Activated CD4-positive, alpha-beta memory T cell treated with anti-CD3 and anti-CD28 coated beads, Interleukin-2, amount 10 ng/mL, durations not matched to agents 7 days and 5 days (primary cell): ENCODE measurements around the gene TSPOAP1. TPM values are rescaled to one million over a fixed set of nuclear protein-coding genes. Genes with fewer than 3 reads are reported as not detected.

Experiments used
- CTCF ChIA-PET: fragments of 350-600 bp; sonication (Branson Sonifier 250); formaldehyde crosslinking; loops from one replicate; lab custom pipeline; 2021; ENCODE audit warnings: antibody characterized with exemption, inconsistent platforms; lab: Charles Lee
- POLR2A ChIA-PET: fragments of 350-600 bp; sonication (Branson Sonifier 250); formaldehyde crosslinking; loops from one replicate; lab custom pipeline; 2021; ENCODE audit warnings: antibody characterized with exemption; lab: Charles Lee
- DNase-seq: peaks from one replicate; pipeline ENCODE4 v3.0.0-alpha.2; 2020
- H3K27ac Mint-ChIP-seq: one replicate; pipeline ENCODE4 v1.8.0; 2021; ENCODE audit warnings: mild to moderate bottlenecking, mixed read lengths
- H3K27me3 Mint-ChIP-seq: one replicate; pipeline ENCODE4 v1.8.0; 2021; ENCODE audit warnings: mixed read lengths
- H3K36me3 Mint-ChIP-seq: one replicate; pipeline ENCODE4 v1.8.0; 2021; ENCODE audit warnings: low read depth, mixed read lengths
- H3K4me1 Mint-ChIP-seq: one replicate; pipeline ENCODE4 v1.8.0; 2021; ENCODE audit warnings: mixed read lengths
- H3K4me3 Mint-ChIP-seq: one replicate; pipeline ENCODE4 v1.8.0; 2021; ENCODE audit warnings: mild to moderate bottlenecking, mixed read lengths
- H3K9me3 Mint-ChIP-seq: one replicate; pipeline ENCODE4 v1.8.0; 2021; ENCODE audit warnings: mixed read lengths
- total RNA-seq, 2 experiments: library from RNA; stranded (reverse); gene quantifications; one replicate each; pipeline ENCODE4 v1.2.3, GENCODE V29; 2021

Gene TSPOAP1
- total RNA-seq, 2 experiments from 2014 or later, result 60.9 to 69.4 TPM

DNA sequence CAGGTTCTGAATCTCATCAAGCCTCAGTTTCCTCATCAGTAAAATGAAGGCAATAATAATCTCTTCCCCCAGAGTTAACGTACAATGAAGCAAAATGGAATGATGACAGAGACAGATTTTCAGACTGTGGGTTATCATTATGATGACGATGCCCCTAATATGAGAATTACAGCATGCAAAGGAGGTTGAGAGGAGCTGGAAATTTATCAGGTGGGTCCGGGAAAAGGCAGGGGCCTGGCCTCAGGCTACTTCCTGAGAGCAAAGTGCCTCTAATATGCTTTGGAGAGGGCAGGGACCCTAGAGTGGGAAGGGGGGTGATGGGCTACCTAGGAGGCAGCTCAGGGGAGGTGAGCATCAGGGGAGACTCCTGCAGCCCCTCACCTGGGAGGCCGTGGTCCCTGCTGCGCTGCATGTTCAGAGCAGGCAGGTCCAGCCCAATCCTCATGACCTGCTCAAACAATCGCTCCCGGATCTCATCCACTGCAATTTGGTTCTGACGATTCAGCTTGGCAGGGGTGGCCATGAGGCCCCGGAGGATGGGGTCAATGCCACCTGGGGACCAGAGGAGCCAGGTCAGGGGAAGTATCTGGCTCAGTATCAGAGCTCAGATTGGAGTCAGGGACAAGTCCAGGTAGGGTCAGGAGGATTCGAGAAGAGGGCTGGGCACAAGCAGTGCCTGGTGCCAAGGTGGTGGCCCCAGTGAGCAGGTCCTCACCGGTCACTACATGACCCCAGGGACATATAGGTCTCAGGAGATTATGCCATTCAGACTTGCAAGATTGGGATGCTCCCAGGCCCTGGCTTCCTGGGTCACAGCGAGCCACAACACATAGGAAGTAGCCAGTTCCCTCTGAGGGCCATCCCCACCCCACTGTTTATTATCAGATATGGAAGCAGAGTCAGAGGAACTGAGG, 56.0 kb downstream of the TSPOAP1 start:
- Mint-ChIP-seq H3K9me3 (no peaks in the 10 kb centered on the region), H3K4me3 (no peak overlapping the region), H3K27ac (no peak overlapping the region), H3K27me3 (peaks cover 2% of the 10 kb centered on the region), H3K4me1 (peaks cover 12% of the 10 kb centered on the region), H3K36me3 (no peaks in the 10 kb centered on the region)
- ChIA-PET CTCF (no interaction called here), POLR2A (no interaction called here)
- DNase-seq, result no peak

GRCh38 chr17:58271216-58271931, 57.2 kb downstream of the TSPOAP1 start:
- no peak overlapping the region for H3K27ac Mint-ChIP-seq
- ChIA-PET CTCF (no interaction called here), POLR2A (no interaction called here)
- H3K4me3 Mint-ChIP-seq, result no peak overlapping the region
- H3K9me3 Mint-ChIP-seq, result no peaks in the 10 kb centered on the region
- peaks cover 2% of the 10 kb centered on the region for H3K27me3 Mint-ChIP-seq
- no peak for DNase-seq
- no peaks in the 10 kb centered on the region for H3K36me3 Mint-ChIP-seq
- peaks cover 12% of the 10 kb centered on the region for H3K4me1 Mint-ChIP-seq

- Mint-ChIP-seq H3K27me3 (peaks cover 7% of the 10 kb centered on the region), H3K4me3 (no peak overlapping the region), H3K4me1 (peaks cover 12% of the 10 kb centered on the region), H3K36me3 (no peaks in the 10 kb centered on the region), H3K9me3 (no peaks in the 10 kb centered on the region), H3K27ac (no peak overlapping the region)
- no peak for DNase-seq
- ChIA-PET CTCF (no interaction called here), POLR2A (no interaction called here)
Measured at GRCh38 chr17:58270476-58271215, 57.9 kb downstream of the TSPOAP1 start.

GRCh38 chr17:58269557-58270291, 58.9 kb downstream of the TSPOAP1 start:
- peaks cover 12% of the 10 kb centered on the region for H3K4me1 Mint-ChIP-seq
- H3K9me3 Mint-ChIP-seq, result no peaks in the 10 kb centered on the region
- CTCF ChIA-PET, result no interaction called here
- peaks cover 13% of the 10 kb centered on the region for H3K27me3 Mint-ChIP-seq
- no peak overlapping the region for H3K27ac Mint-ChIP-seq
- POLR2A ChIA-PET, result no interaction called here
- DNase-seq, result no peak
- H3K4me3 Mint-ChIP-seq, result no peak overlapping the region
- no peaks in the 10 kb centered on the region for H3K36me3 Mint-ChIP-seq

DNA sequence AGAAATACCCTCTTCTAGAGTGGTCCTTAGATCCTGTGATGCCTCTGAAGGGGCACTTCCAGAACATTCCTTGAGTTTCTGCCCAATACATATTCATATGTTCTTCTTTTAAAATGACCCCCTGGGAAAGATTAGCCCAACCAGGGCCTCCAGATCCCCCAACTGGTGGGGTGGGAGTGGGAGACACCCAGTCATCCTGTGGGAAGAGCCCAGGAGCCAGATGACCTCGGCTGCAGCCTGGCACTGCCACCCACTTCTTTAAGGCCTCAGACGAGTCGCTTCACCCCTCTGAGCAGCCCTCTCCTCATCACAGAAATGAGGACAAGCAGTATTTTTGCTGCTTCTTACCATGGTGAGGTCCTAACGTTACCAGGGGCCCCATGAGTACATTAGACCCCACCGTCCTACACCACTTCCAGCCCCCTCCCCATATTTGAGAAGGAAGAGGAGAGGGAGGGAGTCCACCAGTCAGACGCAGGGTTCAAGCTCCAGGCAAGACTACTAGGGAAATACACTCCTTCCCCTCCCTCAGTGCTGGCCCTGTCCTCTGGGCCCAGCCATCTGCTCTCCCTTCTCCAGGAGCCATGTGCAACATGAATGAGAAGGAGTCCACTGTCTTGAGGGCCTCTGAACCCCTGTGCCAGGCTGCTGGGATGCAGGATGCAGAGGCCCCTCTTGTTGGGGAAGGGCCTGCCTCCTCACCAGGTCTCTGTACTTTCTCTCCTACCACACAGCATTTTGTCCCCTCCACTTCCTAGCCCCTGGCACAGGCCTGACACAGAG, 59.6 kb downstream of the TSPOAP1 start:
- Mint-ChIP-seq H3K36me3 (no peaks in the 10 kb centered on the region), H3K9me3 (no peaks in the 10 kb centered on the region), H3K27me3 (peaks cover 18% of the 10 kb centered on the region), H3K4me1 (peaks cover 12% of the 10 kb centered on the region), H3K4me3 (no peak overlapping the region), H3K27ac (no peak overlapping the region)
- ChIA-PET CTCF (interaction anchor here (1.0 kb wide), 1 partner anchor 82 kb away, joined by 3 read pairs; no protein-coding TSS in a partner anchor), POLR2A (no interaction called here)
- no peak for DNase-seq

DNA sequence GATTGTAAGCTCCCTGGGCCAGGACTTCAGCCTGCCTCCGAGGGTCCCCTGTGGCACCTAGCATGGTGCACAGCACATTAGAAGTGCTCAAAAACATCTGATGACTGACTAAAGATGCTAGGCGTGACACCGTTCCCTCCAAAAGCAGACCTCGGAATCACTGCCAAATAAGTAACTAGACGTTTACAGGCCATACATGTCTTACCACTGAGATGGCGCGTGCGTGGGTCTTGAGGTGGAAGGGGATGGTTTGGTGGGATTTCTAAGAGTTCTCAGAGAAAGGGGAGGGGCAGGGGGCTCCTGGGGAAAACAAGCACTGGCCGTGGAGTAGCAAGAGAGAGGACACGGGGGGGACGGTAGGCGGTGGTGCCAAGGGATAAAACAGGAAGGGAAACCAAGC, 60.3 kb downstream of the TSPOAP1 start:
- peaks cover 6% of the 10 kb centered on the region for H3K4me1 Mint-ChIP-seq
- no peak for DNase-seq
- POLR2A ChIA-PET, result no interaction called here
- H3K36me3 Mint-ChIP-seq, result no peaks in the 10 kb centered on the region
- CTCF ChIA-PET, result interaction anchor here (1.0 kb wide), 1 partner anchor 83 kb away, joined by 3 read pairs; no protein-coding TSS in a partner anchor
- H3K9me3 Mint-ChIP-seq, result no peaks in the 10 kb centered on the region
- H3K27me3 Mint-ChIP-seq, result peaks cover 23% of the 10 kb centered on the region
- H3K4me3 Mint-ChIP-seq, result no peak overlapping the region
- no peak overlapping the region for H3K27ac Mint-ChIP-seq

DNA sequence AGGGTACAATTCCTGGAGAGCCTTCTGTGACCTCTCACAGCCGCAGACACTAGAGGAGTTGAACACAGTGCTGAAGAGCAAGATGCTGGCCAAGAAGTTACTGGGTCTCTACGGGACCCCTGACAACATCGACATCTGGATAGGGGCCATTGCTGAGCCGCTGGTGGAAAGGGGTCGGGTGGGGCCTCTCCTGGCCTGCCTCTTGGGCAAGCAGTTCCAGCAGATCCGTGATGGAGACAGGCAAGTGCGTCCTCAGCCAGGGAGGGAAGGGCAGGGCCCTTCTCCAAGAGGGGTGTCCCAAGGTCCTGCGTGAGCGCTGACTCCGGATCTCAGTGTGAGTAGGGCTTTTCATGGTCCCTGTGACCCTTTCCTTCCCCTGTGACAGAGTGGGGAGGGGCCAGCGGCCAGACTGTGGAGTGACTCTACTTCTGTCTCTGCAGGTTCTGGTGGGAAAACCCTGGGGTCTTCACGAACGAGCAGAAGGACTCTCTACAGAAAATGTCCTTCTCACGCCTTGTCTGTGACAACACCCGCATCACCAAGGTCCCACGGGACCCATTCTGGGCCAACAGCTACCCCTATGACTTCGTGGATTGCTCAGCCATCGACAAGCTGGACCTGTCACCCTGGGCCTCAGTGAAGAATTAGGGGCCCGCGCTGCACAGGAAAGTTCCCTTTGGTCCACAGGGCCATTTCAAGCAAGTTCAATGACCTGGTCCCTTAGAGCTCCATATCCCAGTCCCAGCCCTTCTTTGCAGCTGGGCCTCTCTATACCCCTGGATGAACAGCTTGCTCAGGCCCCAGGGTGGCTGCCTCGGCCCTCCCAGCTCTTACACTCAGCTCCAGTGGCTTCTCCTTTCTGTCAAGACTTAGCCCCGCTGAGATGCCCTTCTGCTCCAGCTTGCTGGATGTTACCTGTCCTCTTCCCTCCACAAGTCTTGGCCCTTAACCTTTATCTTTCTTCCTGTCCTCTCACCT, 61.0 kb downstream of the TSPOAP1 start:
- Mint-ChIP-seq H3K4me1 (no peaks in the 10 kb centered on the region), H3K27ac (no peak overlapping the region), H3K27me3 (peaks cover 30% of the 10 kb centered on the region), H3K9me3 (no peaks in the 10 kb centered on the region), H3K36me3 (no peaks in the 10 kb centered on the region), H3K4me3 (no peak overlapping the region)
- ChIA-PET CTCF (interaction anchor here (1.0 kb wide), 1 partner anchor 83 kb away, joined by 3 read pairs; no protein-coding TSS in a partner anchor), POLR2A (no interaction called here)
- DNase-seq, result no peak

GRCh38 chr17:58265902-58266875, 62.4 kb downstream of the TSPOAP1 start:
- no peak overlapping the region for H3K27ac Mint-ChIP-seq
- H3K36me3 Mint-ChIP-seq, result no peaks in the 10 kb centered on the region
- no peaks in the 10 kb centered on the region for H3K9me3 Mint-ChIP-seq
- H3K4me1 Mint-ChIP-seq, result no peaks in the 10 kb centered on the region
- no peak overlapping the region for H3K4me3 Mint-ChIP-seq
- H3K27me3 Mint-ChIP-seq, result peaks cover 42% of the 10 kb centered on the region
- no peak for DNase-seq
- CTCF ChIA-PET, result interaction anchor here (1.5 kb wide), 1 partner anchor 17 kb away, joined by 10 read pairs; no protein-coding TSS in a partner anchor
- POLR2A ChIA-PET, result no interaction called here

DNA sequence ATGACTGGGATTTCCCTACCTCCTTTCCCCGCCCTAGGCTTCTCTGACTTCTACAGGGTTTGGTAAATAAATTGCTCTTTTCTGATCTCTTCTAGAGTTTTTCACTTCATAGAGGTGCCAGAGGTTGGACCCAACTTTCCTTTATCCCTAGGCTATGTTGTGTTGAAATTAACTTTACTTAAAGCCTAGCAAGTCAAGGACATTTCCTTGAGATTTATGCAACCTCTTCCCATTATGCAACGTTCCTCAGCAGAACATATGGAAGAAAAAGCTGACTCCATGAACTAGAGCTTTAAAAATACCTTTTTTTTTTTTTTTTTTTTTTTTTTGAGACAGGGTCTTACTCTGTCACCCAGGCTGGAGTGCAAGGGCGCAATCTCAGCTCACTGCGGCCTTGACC, 63.3 kb downstream of the TSPOAP1 start:
- Mint-ChIP-seq H3K27me3 (peaks cover 51% of the 10 kb centered on the region), H3K9me3 (no peaks in the 10 kb centered on the region), H3K27ac (no peak overlapping the region), H3K4me1 (no peaks in the 10 kb centered on the region), H3K36me3 (no peaks in the 10 kb centered on the region), H3K4me3 (no peak overlapping the region)
- ChIA-PET CTCF (interaction anchor here (1.5 kb wide), 1 partner anchor 16 kb away, joined by 10 read pairs; no protein-coding TSS in a partner anchor), POLR2A (no interaction called here)
- DNase-seq, result no peak

DNA sequence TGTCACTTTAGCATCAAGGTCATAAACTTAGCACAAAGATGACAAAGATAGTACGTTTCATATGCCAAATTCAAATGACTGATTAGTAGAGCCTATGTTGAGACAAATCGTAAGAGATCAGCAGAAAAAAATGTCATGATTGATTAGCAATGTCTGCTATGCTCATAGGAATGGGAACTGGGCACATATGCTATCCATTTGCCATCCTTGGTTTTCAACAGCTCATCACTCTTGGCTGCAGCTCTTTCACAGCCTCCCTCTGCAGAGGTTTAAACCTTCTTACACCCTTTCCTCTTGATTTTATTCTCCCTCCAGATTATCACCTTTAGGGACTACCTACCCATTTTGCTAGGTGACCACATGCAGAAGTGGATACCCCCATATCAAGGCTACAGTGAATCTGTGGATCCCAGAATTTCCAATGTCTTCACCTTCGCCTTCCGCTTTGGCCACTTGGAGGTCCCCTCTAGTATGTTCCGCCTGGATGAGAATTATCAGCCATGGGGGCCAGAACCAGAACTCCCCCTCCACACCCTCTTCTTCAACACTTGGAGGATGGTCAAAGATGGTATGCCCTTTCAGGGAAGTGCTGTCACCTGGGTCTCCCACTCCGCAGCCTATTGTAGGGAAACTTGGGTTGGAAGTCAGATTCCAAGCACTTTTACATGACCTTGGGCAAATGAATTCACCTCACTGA, 64.0 kb downstream of the TSPOAP1 start:
- no peak for DNase-seq
- H3K27me3 Mint-ChIP-seq, result peaks cover 53% of the 10 kb centered on the region
- H3K4me1 Mint-ChIP-seq, result no peaks in the 10 kb centered on the region
- H3K27ac Mint-ChIP-seq, result no peak overlapping the region
- CTCF ChIA-PET, result interaction anchor here (1.5 kb wide), 1 partner anchor 15 kb away, joined by 10 read pairs; no protein-coding TSS in a partner anchor
- POLR2A ChIA-PET, result no interaction called here
- H3K36me3 Mint-ChIP-seq, result no peaks in the 10 kb centered on the region
- H3K4me3 Mint-ChIP-seq, result no peak overlapping the region
- H3K9me3 Mint-ChIP-seq, result no peaks in the 10 kb centered on the region
